GDM1 (cell line): Measurements from ENCODE around the gene TOB1.

Experiments used
- DNase-seq: peaks from one replicate; lab custom pipeline; 2025; lab: John Stamatoyannopoulos, UW

Gene TOB1

DNA sequence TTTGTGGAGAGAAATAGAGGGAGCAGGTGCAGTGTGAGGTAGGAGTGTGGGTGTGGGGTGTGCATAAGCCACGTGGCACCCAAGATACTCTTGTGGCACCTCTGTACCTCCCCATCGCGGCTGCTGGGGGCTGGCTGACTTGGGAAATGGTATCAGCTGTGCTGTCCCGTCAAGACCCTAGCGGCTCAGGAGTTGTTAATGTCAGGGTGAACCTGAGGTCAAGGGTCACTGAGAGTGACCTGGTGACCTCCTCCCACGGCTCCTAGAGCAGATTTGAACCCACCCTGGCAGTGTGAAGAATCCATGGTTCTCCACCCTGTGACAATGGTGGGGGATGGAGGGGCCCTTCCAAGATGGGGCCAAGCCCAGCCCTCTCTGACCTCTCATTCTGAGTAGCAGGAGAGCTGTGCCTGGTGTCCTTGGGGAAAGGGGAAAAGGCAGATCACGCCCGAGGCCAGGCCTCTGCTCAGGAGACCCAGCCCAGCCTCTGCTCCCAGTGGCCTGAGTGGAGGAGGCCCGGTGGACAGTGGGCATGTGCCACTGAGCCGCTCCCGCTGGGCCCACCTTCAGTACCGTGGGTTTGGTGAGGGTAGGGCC lies 33.8 kb downstream of the TOB1 start:
- no peak for DNase-seq

DNA sequence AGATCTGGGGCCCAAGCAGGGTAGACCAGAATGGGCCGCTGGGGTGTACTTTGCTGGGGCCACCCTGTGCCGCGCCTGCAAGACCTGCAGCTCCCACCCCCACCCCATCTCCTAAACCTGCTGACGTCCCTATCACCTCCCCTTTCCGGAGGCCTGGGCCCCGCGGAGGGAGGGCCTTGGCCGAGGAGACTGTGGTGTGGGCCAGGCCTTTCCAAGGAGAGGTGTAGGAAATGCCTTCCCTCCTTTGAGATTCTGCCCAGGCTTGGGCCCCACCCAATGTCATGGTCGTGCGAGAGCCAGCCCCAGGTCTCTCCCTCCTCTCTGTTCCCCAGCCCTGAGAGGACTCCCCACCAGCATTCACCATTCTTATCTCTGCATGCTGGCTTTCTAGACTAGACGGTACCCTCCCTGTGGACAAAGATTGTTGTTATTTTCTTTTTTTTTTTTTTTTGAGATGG lies 34.7 kb downstream of the TOB1 start:
- DNase-seq = no peak

DNA sequence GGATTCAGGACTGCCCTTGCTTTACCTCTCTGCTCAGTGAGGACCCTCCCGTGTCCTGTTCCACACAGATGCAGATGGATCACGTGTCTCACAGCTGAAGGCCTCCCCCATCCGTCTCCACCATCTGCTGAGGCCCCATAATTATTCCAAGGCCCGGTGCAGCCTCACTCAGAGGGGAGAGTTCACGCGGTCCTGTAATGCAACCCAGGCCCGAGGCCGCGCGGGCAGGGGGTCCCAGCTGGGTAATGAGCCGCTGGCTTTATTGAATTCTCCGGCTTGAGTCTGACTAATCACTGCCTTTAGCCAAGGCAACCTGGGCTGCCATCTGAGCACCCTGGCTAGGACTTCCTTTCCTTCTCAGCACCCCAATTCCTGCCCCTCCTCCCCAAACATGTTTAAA lies 35.2 kb downstream of the TOB1 start:
- DNase-seq = no peak

DNA sequence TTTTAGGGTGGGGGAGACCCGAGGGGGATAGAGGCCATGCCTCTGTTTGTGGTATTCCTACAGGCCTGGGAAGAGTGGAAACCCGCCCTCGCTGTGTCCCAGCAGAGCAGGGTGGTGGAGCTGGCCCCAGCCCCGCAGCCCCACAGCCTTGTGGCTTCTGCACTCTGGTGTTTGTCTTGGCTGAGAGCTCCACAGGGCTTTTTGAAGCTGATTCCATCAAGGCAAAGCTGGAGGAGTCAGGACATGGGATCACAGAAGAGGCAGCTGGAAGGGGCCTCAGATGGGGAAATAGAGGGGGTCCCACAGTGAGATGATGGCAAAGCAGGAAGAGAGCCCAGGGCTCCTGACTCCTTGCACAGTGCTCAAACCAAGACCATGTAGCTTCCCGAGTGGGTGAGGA lies 35.8 kb downstream of the TOB1 start:
- no peak for DNase-seq

DNA sequence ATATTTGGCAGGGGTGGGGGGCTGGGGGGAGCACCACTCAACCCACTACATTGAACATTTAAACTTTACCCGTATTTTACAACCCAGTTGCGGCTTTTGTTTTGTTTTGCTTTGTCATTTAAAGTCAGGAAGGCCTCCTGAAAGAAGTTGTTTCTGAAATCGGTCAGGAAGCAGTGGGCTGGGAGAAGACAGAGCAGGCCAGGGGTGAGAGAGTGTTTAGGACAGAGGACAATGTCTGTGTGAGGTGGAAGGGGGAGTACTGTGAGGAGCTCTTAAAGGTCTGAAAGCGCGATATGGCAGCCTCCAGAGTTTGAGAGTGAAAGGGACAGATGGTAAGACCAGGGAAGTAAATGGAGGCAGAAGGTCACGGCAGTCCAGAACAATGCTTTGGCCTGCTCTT lies 36.8 kb downstream of the TOB1 start:
- no peak for DNase-seq

DNA sequence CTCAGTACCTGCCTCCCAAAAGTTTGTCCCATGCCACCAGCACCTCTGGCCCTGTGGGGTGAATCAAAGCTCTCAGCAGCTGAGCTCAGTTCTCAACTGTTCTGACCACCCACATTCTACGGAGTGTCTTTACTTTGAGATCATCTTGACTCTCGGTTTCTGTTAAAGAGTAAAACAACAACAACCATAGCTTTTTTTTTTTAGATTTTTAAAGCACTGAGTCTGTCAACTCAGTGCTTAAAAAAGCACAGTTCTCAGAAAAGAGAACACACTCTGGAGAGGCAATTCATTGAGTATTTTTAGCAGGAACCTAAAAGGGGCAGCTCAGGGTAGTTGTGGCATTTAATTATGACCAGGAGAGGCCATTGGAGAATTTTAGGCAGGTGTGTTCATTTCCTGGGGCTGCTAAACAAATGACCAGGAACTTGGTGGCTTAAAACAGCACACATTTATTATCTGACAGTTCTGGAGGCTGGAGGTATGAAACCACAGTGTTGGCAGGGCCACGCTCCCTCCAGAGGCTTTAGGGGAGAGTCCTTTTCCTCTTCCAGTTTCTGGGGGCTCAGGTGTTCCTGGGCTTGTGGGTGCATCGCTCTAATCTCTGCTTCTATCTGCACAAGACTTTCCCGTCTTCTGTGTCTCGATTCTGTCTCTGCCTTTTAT lies 37.5 kb downstream of the TOB1 start:
- no peak for DNase-seq

DNA sequence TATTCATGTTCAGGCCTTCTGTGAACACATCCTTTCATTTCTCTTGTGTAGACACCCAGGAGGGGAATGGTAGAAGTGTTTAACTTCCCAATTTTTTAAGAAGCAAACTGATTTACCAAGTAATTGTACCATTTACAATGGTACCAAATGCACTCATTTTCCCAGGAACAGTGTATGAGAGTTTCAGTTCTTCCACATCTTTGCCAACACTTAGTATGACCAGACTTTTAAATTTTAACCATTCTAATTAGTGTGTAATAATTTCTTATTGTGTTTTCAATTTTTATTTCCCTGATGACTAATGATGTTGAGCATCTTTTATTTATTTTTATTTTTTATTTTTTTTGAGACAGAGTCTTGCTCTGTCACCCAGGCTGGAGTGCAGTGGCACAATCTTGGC lies 41.0 kb downstream of the TOB1 start:
- DNase-seq = no peak

DNA sequence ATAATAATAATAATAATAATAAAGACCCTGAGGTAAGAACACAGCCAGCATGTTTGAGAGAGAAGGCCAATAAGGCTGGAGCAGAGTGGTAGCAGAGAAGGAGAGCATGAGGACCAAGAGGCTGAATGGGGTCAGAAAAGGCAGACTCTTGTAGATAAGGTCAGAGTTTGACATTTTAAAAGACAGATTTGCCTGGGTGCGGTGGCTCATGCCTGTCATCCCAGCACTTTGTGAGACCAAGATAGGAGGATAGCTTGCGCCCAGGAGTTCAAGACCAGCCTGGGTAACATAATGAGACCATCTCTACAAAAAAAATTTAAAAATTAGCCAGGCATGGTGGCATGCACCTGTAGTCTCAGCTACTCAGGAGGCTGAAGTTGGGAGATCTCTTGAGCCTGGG lies 41.7 kb downstream of the TOB1 start:
- DNase-seq = no peak

DNA sequence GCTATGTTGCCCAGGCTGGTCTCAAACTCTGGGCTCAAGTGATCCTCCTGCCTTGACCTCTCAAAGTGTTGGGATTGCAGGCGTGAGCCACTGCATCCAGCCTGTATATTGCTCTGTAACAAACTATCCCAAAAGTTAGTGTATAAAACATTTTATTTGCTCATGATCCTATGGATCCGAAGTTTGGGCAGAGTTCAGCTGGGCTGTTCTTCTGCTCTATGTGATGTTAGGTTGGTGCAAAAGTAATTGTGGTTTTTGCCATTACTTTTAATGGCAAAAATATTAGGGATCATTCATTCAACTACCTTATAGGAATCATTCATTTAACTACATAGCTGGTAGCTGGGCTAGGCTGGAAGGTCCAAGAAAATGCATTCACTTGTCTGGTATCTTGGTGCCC lies 43.6 kb downstream of the TOB1 start:
- DNase-seq = no peak

DNA sequence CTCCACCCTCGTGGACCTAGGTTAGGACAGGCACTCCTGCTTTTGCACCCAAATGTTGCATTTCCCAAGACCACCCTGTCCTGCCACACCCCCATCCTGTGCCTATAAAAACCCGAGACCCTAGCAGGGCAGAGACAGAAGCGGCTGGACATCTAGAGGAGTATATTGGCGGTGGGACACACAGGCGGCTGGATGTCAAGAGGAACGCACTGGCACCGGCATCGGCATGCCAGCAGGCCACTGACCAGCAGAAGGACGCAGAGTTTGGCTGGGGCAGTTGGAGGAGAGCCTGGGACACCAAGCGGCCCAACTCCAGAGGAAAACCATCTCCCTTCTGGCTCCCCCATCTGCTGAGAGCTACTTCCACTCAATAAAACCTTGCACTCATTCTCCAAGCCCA lies 45.5 kb downstream of the TOB1 start:
- DNase-seq = no peak

DNA sequence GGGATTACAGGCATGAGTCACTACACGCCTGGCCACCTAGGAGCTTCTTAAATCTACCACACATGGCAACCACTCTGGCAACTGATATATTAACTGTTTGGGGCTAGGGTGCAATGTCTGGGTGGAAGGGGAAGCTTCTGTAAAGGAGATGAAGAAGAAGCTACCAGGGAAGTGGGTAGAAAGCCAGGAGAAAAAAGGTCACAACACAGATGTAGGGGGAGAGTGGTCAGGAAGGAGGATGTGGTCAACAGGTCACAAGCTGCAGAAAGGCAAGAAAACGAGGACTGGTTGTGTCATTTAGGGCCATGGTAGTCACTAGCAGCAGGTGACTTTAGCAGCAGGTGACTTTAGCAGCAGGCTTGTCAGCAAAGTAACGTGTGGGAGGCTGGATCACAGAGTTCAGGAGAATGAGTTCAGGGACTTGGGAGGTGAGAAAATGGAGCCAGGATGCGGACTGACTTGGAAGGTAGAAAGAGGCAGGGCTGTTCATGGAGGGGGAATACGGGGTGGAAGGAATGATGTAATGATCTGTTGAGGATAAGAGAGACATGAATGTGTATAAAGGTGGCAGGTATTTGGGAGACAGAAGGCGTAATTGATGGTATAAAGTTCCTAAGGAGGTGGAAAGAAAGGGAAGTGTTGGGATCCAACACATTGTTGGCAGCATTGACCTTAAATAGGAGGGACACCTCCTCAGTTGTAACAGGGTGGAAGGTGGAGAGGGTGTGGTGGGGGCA lies 47.1 kb downstream of the TOB1 start:
- DNase-seq = no peak

DNA sequence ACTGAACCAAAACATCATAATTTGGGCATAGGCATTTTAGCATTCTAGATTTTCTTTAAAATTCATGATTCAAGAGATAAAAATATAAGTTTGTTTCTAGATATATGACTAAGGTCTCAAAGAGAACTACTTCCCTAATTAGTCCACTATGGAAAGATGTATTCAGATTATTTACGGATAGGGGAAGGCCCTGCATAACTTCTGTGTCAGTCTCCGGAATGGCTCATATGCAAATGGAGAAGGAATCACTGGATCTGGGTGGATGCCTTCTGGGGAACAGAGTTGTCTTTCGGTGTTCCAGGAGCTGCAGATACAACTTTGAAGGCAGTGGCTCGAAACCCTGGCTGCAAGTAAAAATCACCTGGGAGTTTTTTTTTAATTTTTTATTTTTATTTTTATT lies 47.9 kb downstream of the TOB1 start:
- no peak for DNase-seq

DNA sequence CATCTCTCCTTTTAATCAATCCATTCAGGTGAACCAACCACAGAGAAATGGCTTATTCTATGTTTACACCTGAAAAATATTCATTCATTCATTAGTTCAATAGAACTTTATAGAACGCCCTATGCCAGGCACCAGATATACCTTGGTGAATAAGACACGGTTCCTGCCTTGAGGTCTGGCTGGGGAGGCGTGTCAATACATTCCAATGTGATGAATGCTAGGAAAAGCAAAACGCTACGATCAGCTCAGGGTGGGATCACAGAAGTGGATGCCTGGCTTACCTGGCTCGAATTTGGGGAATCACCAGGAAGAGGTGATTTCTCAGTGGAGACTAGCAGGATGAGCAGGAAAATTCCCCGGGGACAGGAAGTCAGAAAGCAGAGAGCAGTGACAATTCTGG lies 48.3 kb downstream of the TOB1 start:
- no peak for DNase-seq

DNA sequence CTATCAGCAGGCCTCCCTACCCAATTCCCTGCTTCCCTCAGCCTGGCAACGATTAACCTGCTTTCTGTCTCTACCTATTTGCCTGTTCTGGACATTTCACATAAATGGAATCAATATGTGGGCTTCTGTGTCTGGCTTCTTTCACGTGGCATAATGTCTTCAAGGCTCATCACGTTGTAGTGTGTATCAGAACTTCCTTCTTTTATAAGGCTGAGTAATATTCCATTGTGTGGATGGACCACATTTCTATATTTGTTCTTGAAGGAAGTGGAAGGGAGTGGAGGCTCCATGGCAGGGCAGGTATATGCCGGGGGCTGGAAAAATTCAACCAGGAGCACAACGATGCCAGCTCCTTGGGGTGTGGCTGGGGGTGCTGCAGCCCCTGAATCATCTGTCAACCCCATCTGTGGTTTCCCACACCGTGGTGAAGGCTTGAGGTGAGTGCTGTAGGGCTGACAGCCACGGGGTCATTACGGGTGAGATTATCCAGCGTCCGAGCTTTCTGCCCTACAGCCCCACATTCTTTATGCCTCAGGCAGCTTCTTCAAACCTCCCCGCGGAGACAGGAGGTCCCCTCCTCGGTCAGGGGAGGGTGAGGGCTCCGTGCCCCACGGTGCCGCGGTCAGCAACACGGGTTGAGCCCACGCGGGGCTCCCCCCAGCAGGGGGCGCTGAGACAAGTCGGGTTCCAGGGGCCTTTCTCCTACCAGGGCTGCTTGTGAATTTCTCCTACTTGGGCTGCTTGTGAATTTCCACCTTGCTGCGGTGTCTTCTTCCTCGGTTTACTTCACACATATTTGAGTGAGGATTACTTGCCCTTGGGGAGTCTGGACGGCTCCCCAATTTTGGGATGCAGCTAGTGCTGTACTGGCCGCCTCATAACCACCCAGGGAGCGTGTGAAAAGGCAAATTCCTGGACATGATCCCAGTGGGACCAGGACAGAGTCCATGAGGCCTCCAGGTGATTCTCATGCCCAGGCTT lies 49.1 kb downstream of the TOB1 start:
- no peak for DNase-seq

DNA sequence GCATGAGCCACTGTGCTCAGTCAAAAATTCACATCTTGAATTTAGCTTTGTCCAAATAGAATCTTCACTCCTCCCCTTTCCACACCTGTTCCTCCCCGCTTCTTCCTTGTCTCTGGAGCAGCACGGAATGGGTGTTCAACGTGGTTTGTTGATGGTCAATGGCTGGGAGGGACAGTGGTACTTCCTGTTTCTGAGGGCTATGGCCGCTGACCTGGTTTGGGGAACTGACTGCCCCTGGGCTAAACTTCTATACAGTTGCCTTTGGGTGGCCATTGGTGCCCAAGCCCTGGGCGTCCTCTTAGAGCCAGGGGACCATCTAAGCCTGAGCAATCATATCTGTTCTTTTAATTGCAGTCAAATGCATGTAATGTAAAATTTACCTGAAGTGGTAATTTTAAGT lies 49.9 kb downstream of the TOB1 start:
- no peak for DNase-seq

DNA sequence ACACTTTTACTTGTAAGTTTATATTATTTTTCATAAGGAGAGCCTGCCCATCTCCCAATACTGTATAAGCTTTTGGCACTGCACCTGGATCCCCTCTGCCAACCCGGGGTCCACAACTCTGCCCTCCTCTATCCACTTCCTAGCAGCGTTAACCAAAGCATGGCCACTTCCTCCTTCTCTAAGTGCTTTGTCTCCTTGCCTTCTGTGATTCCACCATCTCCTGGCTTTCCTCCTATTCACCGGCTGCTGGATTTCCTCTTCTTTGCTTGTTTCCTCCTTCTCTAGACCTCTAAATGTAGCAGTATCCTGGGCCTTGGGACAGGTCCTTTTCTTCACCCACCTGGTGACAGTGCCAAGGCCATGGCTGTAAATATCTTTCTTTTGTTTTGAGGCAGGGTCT lies 50.8 kb downstream of the TOB1 start:
- DNase-seq = no peak

DNA sequence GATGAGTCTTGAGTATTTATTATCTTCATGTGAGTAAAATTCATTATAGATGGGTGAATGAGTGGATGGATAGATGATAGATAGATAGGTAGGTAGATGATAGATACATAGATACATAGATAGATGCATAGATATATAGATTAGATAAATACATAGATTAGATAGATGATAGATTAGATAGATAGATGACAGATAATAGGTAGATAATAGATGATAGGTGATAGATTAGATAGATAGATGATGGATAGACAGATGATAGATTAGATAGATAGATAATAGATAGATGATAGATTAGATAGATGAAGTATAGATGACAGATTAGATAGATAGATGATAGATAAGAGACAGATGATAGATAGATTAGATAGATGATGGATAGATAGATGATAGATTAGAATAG lies 52.6 kb downstream of the TOB1 start:
- no peak for DNase-seq
